ENCODE data around the gene PLSCR1. TPM values are rescaled to one million over a fixed set of nuclear protein-coding genes. Genes with fewer than 3 reads are reported as not detected.

Gene PLSCR1
- total RNA-seq, 1 experiment from 2014 or later = 58.1 TPM

- no peak for TF ChIP-seq ZNF532 (CRISPR knock-in tag; IDR thresholded peaks at IDR 0.05; ENCODE audit: borderline replicate concordance)
- TF ChIP-seq ZBTB21 (CRISPR knock-in tag; IDR thresholded peaks at IDR 0.05; ENCODE audit: borderline replicate concordance) = no peak
- TF ChIP-seq KAT7 (CRISPR knock-in tag; IDR thresholded peaks at IDR 0.05; ENCODE audit: borderline replicate concordance) = no peak
- TF ChIP-seq GTF2I (CRISPR knock-in tag; conservative IDR thresholded peaks at IDR 0.05) = no peak
- TF ChIP-seq ZNF423 (CRISPR knock-in tag; IDR thresholded peaks at IDR 0.05) = no peak
- no peak for TF ChIP-seq ZNF396 (CRISPR knock-in tag; IDR thresholded peaks at IDR 0.05; ENCODE audit: borderline replicate concordance)
- TF ChIP-seq MLX (CRISPR knock-in tag; IDR thresholded peaks at IDR 0.05) = no peak
These were observed 40.7 kb upstream of the PLSCR1 start (continued) for GRCh38 chr3:146585156-146585555.

- Mint-ChIP-seq H3K27me3 (ENCODE audit: low read depth) (no peaks in the 10 kb centered on the region), H3K9me3 (peaks cover 36% of the 10 kb centered on the region), H3K27ac (peak overlapping the region; percentile 13; the same call in 1 of the 2 replicates), H3K4me3 (no peak overlapping the region), H3K36me3 (peaks cover 35% of the 10 kb centered on the region), H3K4me1 (peaks cover 39% of the 10 kb centered on the region)
- ChIA-PET POLR2A (no interaction called here), CTCF (no interaction called here)
- no peak for DNase-seq (ENCODE audit: low spot score)
- ATAC-seq = no peak
- TF ChIP-seq ZNF423 (CRISPR knock-in tag; IDR thresholded peaks at IDR 0.05) (no peak), ZNF671 (CRISPR knock-in tag; IDR thresholded peaks at IDR 0.05) (no peak), ZBTB43 (CRISPR knock-in tag; IDR thresholded peaks at IDR 0.05) (no peak), ZNF138 (CRISPR knock-in tag; conservative IDR thresholded peaks at IDR 0.05) (no peak), AFF4 (CRISPR knock-in tag; IDR thresholded peaks at IDR 0.05; ENCODE audit: borderline replicate concordance) (no peak), ETV6 (CRISPR knock-in tag; IDR thresholded peaks at IDR 0.05) (no peak), E2F1 (CRISPR knock-in tag; IDR thresholded peaks at IDR 0.05) (no peak), MYBL2 (CRISPR knock-in tag; IDR thresholded peaks at IDR 0.05) (no peak), CREB1 (CRISPR knock-in tag; IDR thresholded peaks at IDR 0.05) (no peak), ZNF512 (CRISPR knock-in tag; IDR thresholded peaks at IDR 0.05; ENCODE audit: borderline replicate concordance) (no peak), TEAD1 (CRISPR knock-in tag; IDR thresholded peaks at IDR 0.05) (no peak), PREB (CRISPR knock-in tag; IDR thresholded peaks at IDR 0.05; ENCODE audit: borderline replicate concordance) (no peak)
These were observed 37.6 kb upstream of the PLSCR1 start for GRCh38 chr3:146581951-146582467.
